ENCODE data around the gene NPR3. TPM values are rescaled to one million over a fixed set of nuclear protein-coding genes. Genes with fewer than 3 reads are reported as not detected.

NPR3 gene
- total and polyA plus RNA-seq, 3 donors from 2014 or later: 2.8 to 3.9 (median 3.2) TPM

DNA sequence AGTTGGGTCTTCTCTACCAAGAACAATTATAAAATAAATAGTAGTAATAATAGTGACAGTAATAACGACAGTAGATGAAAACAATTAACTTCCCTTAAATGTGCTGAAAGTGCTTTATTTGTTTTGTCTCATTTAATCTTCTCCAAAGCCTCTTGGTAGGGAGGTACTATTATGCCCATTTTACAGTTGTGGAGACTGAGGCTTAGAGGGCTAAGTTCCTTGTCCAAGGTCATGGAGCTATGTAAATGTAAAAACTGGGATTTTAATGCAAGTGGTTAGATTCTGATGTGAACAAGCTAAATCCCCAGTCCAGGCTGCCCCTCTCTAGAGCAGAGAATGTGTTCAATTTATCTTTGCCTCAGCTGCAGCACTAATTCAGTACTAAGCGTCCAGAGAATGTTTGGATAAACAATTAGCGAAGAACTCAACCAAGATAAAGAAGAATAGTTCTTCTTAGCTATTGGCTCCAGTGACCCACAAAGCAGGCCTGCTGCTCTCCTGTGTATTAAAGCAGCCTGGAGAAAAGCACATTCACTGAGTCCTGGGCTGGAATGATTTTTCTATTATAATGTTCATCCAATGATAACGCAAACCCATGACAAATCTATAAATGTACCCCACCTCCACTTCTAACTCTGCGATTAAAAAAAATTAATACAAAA lies 68.8 kb downstream of the NPR3 start:
- no peaks in the 10 kb centered on the region for H3K9me3 ChIP-seq
- peak; percentile 38 for DNase-seq
- H3K4me1 ChIP-seq: no peaks in the 10 kb centered on the region
- WGBS, 2 donors: 52 to 68% methylated on average over 5 of the region's 5 CpGs
- H3K4me3 ChIP-seq: no peak overlapping the region
- no peak for TF ChIP-seq POLR2A (IDR thresholded peaks at IDR 0.05)
- TF ChIP-seq, protein P1, sequence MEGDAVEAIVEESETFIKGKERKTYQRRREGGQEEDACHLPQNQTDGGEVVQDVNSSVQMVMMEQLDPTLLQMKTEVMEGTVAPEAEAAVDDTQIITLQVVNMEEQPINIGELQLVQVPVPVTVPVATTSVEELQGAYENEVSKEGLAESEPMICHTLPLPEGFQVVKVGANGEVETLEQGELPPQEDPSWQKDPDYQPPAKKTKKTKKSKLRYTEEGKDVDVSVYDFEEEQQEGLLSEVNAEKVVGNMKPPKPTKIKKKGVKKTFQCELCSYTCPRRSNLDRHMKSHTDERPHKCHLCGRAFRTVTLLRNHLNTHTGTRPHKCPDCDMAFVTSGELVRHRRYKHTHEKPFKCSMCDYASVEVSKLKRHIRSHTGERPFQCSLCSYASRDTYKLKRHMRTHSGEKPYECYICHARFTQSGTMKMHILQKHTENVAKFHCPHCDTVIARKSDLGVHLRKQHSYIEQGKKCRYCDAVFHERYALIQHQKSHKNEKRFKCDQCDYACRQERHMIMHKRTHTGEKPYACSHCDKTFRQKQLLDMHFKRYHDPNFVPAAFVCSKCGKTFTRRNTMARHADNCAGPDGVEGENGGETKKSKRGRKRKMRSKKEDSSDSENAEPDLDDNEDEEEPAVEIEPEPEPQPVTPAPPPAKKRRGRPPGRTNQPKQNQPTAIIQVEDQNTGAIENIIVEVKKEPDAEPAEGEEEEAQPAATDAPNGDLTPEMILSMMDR (IDR thresholded peaks at IDR 0.05): no peak
- intact Hi-C loops (cut with DNase I; ENCODE audit: low total_unique reads): no loop called here
- no peaks in the 10 kb centered on the region for H3K27me3 ChIP-seq
- no peak overlapping the region for H3K27ac ChIP-seq
- H3K36me3 ChIP-seq (ENCODE audit: low read depth, missing control alignments): no peaks in the 10 kb centered on the region

DNA sequence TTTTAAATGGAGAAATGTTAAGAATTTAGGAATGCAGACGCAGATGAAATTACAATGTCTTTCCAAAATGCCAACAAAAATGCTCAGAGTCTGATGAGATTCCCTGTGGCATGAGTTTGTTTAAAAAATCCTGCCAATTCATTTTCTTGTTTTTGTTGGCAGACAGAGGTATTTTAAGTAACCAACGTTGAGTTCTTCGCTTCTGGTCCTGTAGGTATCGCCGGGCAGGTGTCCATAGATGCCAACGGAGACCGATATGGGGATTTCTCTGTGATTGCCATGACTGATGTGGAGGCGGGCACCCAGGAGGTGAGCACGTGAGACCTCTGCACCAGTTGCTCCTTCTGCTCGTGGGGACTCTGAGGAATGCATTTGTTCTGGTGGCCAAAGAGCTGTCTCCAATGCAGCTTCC lies 69.4 kb downstream of the NPR3 start:
- 58 to 62% methylated on average over 10 of the region's 10 CpGs for WGBS, 2 donors
- DNase-seq: no peak
- TF ChIP-seq, protein P1 (IDR thresholded peaks at IDR 0.05): no peak
- no peak for TF ChIP-seq POLR2A (IDR thresholded peaks at IDR 0.05)
- H3K27ac ChIP-seq: no peak overlapping the region
- no peak overlapping the region for H3K4me3 ChIP-seq
- no peaks in the 10 kb centered on the region for H3K27me3 ChIP-seq
- H3K36me3 ChIP-seq (ENCODE audit: low read depth, missing control alignments): no peaks in the 10 kb centered on the region
- H3K4me1 ChIP-seq: peaks cover 2% of the 10 kb centered on the region
- intact Hi-C loops (cut with DNase I; ENCODE audit: low total_unique reads): no loop called here
- no peaks in the 10 kb centered on the region for H3K9me3 ChIP-seq

DNA sequence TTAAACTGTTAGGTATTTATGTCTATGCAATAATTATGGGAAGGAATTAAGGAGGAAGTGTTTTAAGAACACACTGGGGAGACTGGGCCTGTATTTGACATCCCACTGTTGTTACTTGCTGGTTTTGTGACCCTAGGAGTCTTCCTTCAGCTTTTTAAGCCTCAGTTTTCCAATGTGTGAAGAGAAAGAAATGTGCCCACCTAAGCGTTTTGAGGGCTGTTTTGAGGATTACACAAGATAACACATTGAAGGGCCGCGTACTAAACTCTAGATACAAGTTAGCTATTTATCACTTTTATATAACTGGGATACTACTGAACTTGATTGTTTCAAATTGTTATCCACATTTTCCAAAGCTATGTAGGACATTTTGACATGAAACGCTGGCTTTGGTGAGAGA lies 72.5 kb downstream of the NPR3 start:
- peaks cover 6% of the 10 kb centered on the region for H3K4me1 ChIP-seq
- H3K36me3 ChIP-seq (ENCODE audit: low read depth, missing control alignments): no peaks in the 10 kb centered on the region
- DNase-seq: no peak
- no peak overlapping the region for H3K4me3 ChIP-seq
- TF ChIP-seq, protein P1 (IDR thresholded peaks at IDR 0.05): no peak
- TF ChIP-seq POLR2A (IDR thresholded peaks at IDR 0.05): no peak
- no peaks in the 10 kb centered on the region for H3K27me3 ChIP-seq
- H3K27ac ChIP-seq: no peak overlapping the region
- WGBS, 2 donors: 61 to 77% methylated on average over 4 of the region's 4 CpGs
- intact Hi-C loops (cut with DNase I; ENCODE audit: low total_unique reads): no loop called here
- H3K9me3 ChIP-seq: no peaks in the 10 kb centered on the region

DNA sequence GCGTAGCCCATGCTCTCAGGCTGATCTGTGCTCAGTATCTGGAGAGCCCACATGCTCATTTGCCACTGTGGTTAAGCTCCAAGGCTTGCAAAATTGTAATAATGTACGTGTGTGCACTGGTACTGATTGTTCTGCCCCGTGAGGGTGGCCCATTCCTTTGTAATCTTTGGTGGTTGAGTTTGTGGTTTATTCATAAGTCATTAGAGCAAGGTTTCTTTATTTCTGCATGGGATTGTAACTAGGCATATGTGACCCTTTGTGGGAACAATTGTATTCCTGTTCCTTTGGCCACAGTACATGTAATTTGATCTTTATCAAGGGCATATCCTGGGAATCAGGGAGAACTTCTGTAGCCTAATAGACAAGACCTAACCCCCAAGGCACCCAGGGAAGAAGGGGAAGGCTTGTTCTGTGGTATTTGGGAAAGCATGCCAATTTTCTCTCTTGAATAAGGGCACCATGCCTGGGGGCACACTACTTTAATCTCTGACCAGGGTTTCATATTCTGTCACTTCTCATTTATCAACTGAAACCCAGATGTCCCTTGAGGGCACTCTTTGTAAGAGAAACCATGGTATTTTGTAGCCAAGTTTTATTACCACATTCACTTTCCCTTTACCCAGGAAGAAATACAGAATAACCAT lies 74.6 kb downstream of the NPR3 start:
- H3K9me3 ChIP-seq: no peaks in the 10 kb centered on the region
- no peaks in the 10 kb centered on the region for H3K27me3 ChIP-seq
- intact Hi-C loops (cut with DNase I; ENCODE audit: low total_unique reads): no loop called here
- 47 to 70% methylated on average over 3 of the region's 3 CpGs for WGBS, 2 donors
- no peak for TF ChIP-seq POLR2A (IDR thresholded peaks at IDR 0.05)
- TF ChIP-seq, protein P1 (IDR thresholded peaks at IDR 0.05): no peak
- DNase-seq: no peak
- no peak overlapping the region for H3K27ac ChIP-seq
- peaks cover 6% of the 10 kb centered on the region for H3K4me1 ChIP-seq
- H3K36me3 ChIP-seq (ENCODE audit: low read depth, missing control alignments): no peaks in the 10 kb centered on the region
- H3K4me3 ChIP-seq: no peak overlapping the region

DNA sequence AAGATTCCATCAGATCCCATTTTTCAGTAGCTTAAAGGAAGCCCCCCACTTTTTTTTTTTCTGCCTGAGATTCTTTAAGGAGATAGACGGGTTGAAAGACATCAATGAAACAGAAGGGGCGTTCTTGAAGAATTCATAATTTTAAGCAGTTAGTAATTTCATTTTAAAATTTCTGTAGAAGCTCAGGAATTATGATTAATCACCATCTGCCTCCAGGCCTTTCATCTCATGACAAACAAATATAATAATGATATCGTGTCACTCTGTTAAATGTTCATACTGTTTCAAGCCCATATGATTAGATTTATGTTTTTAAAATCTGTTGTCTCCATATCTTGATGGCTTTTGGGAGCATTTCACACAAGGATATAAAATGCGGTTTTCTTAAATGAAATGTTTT lies 75.2 kb downstream of the NPR3 start:
- Histone ChIP-seq H3K36me3 (ENCODE audit: low read depth, missing control alignments) (no peaks in the 10 kb centered on the region), H3K9me3 (no peaks in the 10 kb centered on the region), H3K4me3 (no peak overlapping the region), H3K27ac (no peak overlapping the region), H3K4me1 (peaks cover 6% of the 10 kb centered on the region), H3K27me3 (no peaks in the 10 kb centered on the region)
- TF ChIP-seq POLR2A (IDR thresholded peaks at IDR 0.05): no peak
- TF ChIP-seq, protein P1 (IDR thresholded peaks at IDR 0.05): no peak
- intact Hi-C loops (cut with DNase I; ENCODE audit: low total_unique reads): no loop called here
- 90 to 93% methylated on average over 4 of the region's 4 CpGs for WGBS, 2 donors
- DNase-seq: no peak
